ENCODE data around the gene GOLGA6L2. TPM values are rescaled to one million over a fixed set of nuclear protein-coding genes. Genes with fewer than 3 reads are reported as not detected.

Gene GOLGA6L2
- total RNA-seq, 1 experiment from 2014 or later, result not detected

- H3K23me2 ChIP-seq (ENCODE audit: insufficient read length, low read depth, low read length, poor library complexity, severe bottlenecking), result no peaks in the 10 kb centered on the region
- no peak overlapping the region for H3K27ac ChIP-seq (ENCODE audit: insufficient read length, low read depth, low read length)
- H3K36me3 Mint-ChIP-seq (ENCODE audit: insufficient read depth in 1 of 3, low read depth in 3 of 3), result peaks cover 0 to 5% (median 2%) of the 10 kb centered on the region in 3 experiments; a peak in 2 of 7 replicates
- no peak overlapping the region for H3K4ac ChIP-seq (ENCODE audit: low read depth, low read length)
- H3K23ac ChIP-seq (ENCODE audit: insufficient read length, low read depth, low read length), result no peak overlapping the region
- H2BK20ac ChIP-seq (ENCODE audit: low read depth, low read length, poor library complexity, severe bottlenecking), result no peak overlapping the region
- no peak overlapping the region for H2AK5ac ChIP-seq (ENCODE audit: insufficient read length, low read length)
- H3K27me3 ChIP-seq (ENCODE audit: insufficient read depth, low read length), result no peaks in the 10 kb centered on the region
- no peak overlapping the region for H4K91ac ChIP-seq (ENCODE audit: insufficient read length, low read depth, low read length)
- peaks cover 0 to 10% of the 10 kb centered on the region in 2 experiments; a peak in 2 of 4 replicates for H3K4me1 Mint-ChIP-seq
- no peaks in the 10 kb centered on the region for H3K79me1 ChIP-seq (ENCODE audit: insufficient read depth, low read depth, low read length, poor library complexity, severe bottlenecking)
- H2AFZ ChIP-seq (ENCODE audit: low read length), result no peak overlapping the region
- H3K4me3 Mint-ChIP-seq, result no peak overlapping the region
- no peak overlapping the region for H3K9ac ChIP-seq (ENCODE audit: extremely low read depth, insufficient read length, low read length)
- no CpG with 5 or more reads among the region's 8 CpGs for WGBS (ENCODE audit: extremely low coverage, insufficient read length, low lambda C conversion rate)
- H3T11ph ChIP-seq (ENCODE audit: low read length), result no peak overlapping the region
- H3K79me2 ChIP-seq (ENCODE audit: insufficient read depth, low read length), result no peaks in the 10 kb centered on the region
- H4K8ac ChIP-seq (replicated peaks; ENCODE audit: insufficient read length, low read depth, low read length), result no peak overlapping the region
- DNase-seq, result no peak
- H3K4me2 ChIP-seq (ENCODE audit: insufficient read depth, insufficient read length, low read length), result no peak overlapping the region
- H3K27me3 Mint-ChIP-seq (ENCODE audit: low read depth), result peaks cover 1% of the 10 kb centered on the region; the same call in 1 of the 2 replicates
- peaks cover 28% of the 10 kb centered on the region for H3K9me3 ChIP-seq (ENCODE audit: control insufficient read depth, low read depth, low read length)
- no peak overlapping the region for H2BK120ac ChIP-seq (ENCODE audit: low read depth, low read length, poor library complexity, severe bottlenecking)
- H2BK5ac ChIP-seq (ENCODE audit: insufficient read length, low read length), result no peak overlapping the region
- TF ChIP-seq, protein P1, sequence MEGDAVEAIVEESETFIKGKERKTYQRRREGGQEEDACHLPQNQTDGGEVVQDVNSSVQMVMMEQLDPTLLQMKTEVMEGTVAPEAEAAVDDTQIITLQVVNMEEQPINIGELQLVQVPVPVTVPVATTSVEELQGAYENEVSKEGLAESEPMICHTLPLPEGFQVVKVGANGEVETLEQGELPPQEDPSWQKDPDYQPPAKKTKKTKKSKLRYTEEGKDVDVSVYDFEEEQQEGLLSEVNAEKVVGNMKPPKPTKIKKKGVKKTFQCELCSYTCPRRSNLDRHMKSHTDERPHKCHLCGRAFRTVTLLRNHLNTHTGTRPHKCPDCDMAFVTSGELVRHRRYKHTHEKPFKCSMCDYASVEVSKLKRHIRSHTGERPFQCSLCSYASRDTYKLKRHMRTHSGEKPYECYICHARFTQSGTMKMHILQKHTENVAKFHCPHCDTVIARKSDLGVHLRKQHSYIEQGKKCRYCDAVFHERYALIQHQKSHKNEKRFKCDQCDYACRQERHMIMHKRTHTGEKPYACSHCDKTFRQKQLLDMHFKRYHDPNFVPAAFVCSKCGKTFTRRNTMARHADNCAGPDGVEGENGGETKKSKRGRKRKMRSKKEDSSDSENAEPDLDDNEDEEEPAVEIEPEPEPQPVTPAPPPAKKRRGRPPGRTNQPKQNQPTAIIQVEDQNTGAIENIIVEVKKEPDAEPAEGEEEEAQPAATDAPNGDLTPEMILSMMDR (conservative IDR thresholded peaks at IDR 0.05), result no peak
- no peak overlapping the region for H3K18ac ChIP-seq (ENCODE audit: insufficient read length, low read depth, low read length)
- H3K14ac ChIP-seq (ENCODE audit: insufficient read depth, low read length), result no peak overlapping the region
- H3K4me1 ChIP-seq (ENCODE audit: insufficient read depth, low read length), result no peaks in the 10 kb centered on the region
- peaks cover 53 to 55% of the 10 kb centered on the region in 2 experiments for H3K9me3 Mint-ChIP-seq
- no peak overlapping the region for H2BK15ac ChIP-seq (ENCODE audit: low read depth, low read length)
- no peak overlapping the region for H2BK12ac ChIP-seq (ENCODE audit: insufficient read length, low read depth, low read length)
- peak overlapping the region in 1 of 3 experiments; percentile 55; a peak in 1 of 7 replicates for H3K27ac Mint-ChIP-seq
- H4K5ac ChIP-seq (ENCODE audit: insufficient read length, low read depth, low read length), result no peak overlapping the region
- H4K20me1 ChIP-seq (ENCODE audit: control insufficient read depth, insufficient read depth, insufficient read length), result no peaks in the 10 kb centered on the region
- H3K56ac ChIP-seq (ENCODE audit: insufficient read length, low read depth, low read length), result no peak overlapping the region
Measured at GRCh38 chr15:23422946-23423708, 23.9 kb downstream of the GOLGA6L2 start.

Measured in H9 (cell line).